ENCODE data around the gene IFT122.

The IFT122 gene

GRCh38 chr3:129417326-129417725 lies 22.7 kb upstream of the IFT122 start:
- DNase-seq (ENCODE audit: low read depth): no peak

GRCh38 chr3:129418041-129418973 lies 21.7 kb upstream of the IFT122 start:
- H3K4me3 ChIP-seq (ENCODE audit: low read length): no peak overlapping the region
- no peak for TF ChIP-seq CTCF (conservative IDR thresholded peaks at IDR 0.05; ENCODE audit: low read depth, low read length)
- no peak for DNase-seq (ENCODE audit: low read depth)

More at GRCh38 chr3:129417326-129417725, 22.7 kb upstream of the IFT122 start:
- no peak overlapping the region for H3K4me3 ChIP-seq (ENCODE audit: low read length)
- no peak for TF ChIP-seq CTCF (conservative IDR thresholded peaks at IDR 0.05; ENCODE audit: low read depth, low read length)

- H3K4me3 ChIP-seq (ENCODE audit: low read length): no peak overlapping the region
- DNase-seq (ENCODE audit: low read depth): no peak
- TF ChIP-seq CTCF (conservative IDR thresholded peaks at IDR 0.05; ENCODE audit: low read depth, low read length): no peak
Measured at GRCh38 chr3:129419476-129419875, 20.5 kb upstream of the IFT122 start.

GRCh38 chr3:129421236-129421883 lies 18.7 kb upstream of the IFT122 start:
- TF ChIP-seq CTCF (conservative IDR thresholded peaks at IDR 0.05; ENCODE audit: low read depth, low read length): no peak
- no peak for DNase-seq (ENCODE audit: low read depth)
- H3K4me3 ChIP-seq (ENCODE audit: low read length): no peak overlapping the region

GRCh38 chr3:129421988-129422745 lies 17.9 kb upstream of the IFT122 start:
- H3K4me3 ChIP-seq (ENCODE audit: low read length): no peak overlapping the region
- TF ChIP-seq CTCF (conservative IDR thresholded peaks at IDR 0.05; ENCODE audit: low read depth, low read length): peak; percentile 32
- no peak for DNase-seq (ENCODE audit: low read depth)

GRCh38 chr3:129422897-129423296 lies 17.1 kb upstream of the IFT122 start:
- no peak for TF ChIP-seq CTCF (conservative IDR thresholded peaks at IDR 0.05; ENCODE audit: low read depth, low read length)
- no peak overlapping the region for H3K4me3 ChIP-seq (ENCODE audit: low read length)
- no peak for DNase-seq (ENCODE audit: low read depth)

All from retinal pigment epithelial cell (primary cell).